DND-41 (cell line): ENCODE results near the gene KRTAP10-8.

Experiments used
- CTCF ChIP-seq: IDR thresholded peaks from 2 replicates; pipeline ENCODE4 v1.5.1; 2012; ENCODE audit warnings: borderline replicate concordance, low read length, moderate library complexity, mild to moderate bottlenecking; ENCODE audit not compliant: poor library complexity, severe bottlenecking; ENCODE audit errors: extremely low read depth
- EZH2 ChIP-seq: IDR thresholded peaks from 3 replicates; pipeline ENCODE4 v1.6.1; 2012; ENCODE audit warnings: borderline replicate concordance, low read depth, mild to moderate bottlenecking, moderate library complexity, low read length, inconsistent platforms; ENCODE audit not compliant: severe bottlenecking

DNA sequence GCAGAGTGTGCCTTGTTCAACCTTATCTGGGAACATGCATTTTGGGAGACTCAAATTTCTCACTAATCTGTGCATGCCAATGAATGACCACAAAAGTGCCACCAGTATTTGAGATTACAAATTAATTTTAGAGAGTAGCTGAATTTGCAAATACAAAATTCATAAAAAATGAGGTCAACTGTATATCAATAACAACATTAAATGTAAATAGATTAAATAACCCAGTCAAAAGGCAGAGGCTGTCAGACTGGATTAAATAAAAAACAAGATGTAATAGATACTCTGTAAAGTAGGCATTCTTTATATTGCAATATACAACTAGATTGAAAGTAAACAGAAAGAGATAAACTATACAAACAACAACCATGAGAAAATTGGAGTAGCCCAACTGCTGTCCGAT, 47.8 kb upstream of the KRTAP10-8 start:
- no peak for TF ChIP-seq CTCF
- no peak for TF ChIP-seq EZH2
